CD14-positive monocyte (primary cell): ENCODE results near the gene TMCO4. TPM values are rescaled to one million over a fixed set of nuclear protein-coding genes. Genes with fewer than 3 reads are reported as not detected.

Source experiments
- DNase-seq, 3 donors: peaks; one replicate each; pipeline ENCODE4 v3.0.0-alpha.2; 2011 to 2022
- H2AFZ ChIP-seq: 2 replicates; pipeline ENCODE4 v1.6.0; 2012; ENCODE audit warnings: mild to moderate bottlenecking, low read depth, low read length, inconsistent platforms; ENCODE audit not compliant: insufficient read depth, poor library complexity, severe bottlenecking
- H3K27ac ChIP-seq, 2 donors: 1 replicate in 1 of 2; 2 replicates in 1 of 2; pipeline ENCODE4 v1.5.1; 2012 to 2013; ENCODE audit warnings: low read length in 2 of 2, control low read depth in 1 of 2, inconsistent platforms in 1 of 2, low read depth in 1 of 2, mild to moderate bottlenecking in 1 of 2
- H3K27me3 ChIP-seq, 2 donors: one replicate each; pipeline versions ENCODE4 v1.6.0 to v1.6.1; 2011 to 2013; ENCODE audit warnings: low read length in 2 of 2; ENCODE audit not compliant: control insufficient read depth in 2 of 2, insufficient read depth in 2 of 2
- H3K36me3 ChIP-seq, 2 donors: replicated peaks in 1 of 2; 1 replicate in 1 of 2; 2 replicates in 1 of 2; pipeline versions ENCODE4 v1.5.1 to v1.6.1; 2012 to 2013; ENCODE audit warnings: low read length in 2 of 2, control low read depth in 1 of 2, inconsistent platforms in 1 of 2, mild to moderate bottlenecking in 1 of 2; ENCODE audit not compliant: insufficient read depth in 2 of 2, control insufficient read depth in 1 of 2
- H3K4me1 ChIP-seq, 2 donors: 1 replicate in 1 of 2; 2 replicates in 1 of 2; pipeline versions ENCODE4 v1.5.1 to v1.6.1; 2012 to 2013; ENCODE audit warnings: low read length in 2 of 2, control low read depth in 1 of 2, inconsistent platforms in 1 of 2, mild to moderate bottlenecking in 1 of 2, moderate library complexity in 1 of 2; ENCODE audit not compliant: insufficient read depth in 2 of 2, control insufficient read depth in 1 of 2
- H3K4me2 ChIP-seq: replicated peaks from 2 replicates; pipeline ENCODE3; 2012; ENCODE audit warnings: low read length, moderate library complexity, mild to moderate bottlenecking; ENCODE audit not compliant: poor library complexity, severe bottlenecking; ENCODE audit errors: extremely low read depth
- H3K4me3 ChIP-seq, 3 experiments: fragments of 200-600 bp in 1 of 3; sonication (generic) in 1 of 3; replicated peaks in 1 of 3; 1 replicate in 2 of 3; 2 replicates in 1 of 3; pipeline ENCODE4 v1.5.1; 2011 to 2013; ENCODE audit warnings: low read length in 3 of 3, mild to moderate bottlenecking in 3 of 3, control low read depth in 2 of 3, low read depth in 2 of 3, inconsistent platforms in 1 of 3, moderate library complexity in 1 of 3
- H3K79me2 ChIP-seq: 2 replicates; pipeline ENCODE4 v1.6.0; 2012; ENCODE audit warnings: mild to moderate bottlenecking, control low read depth, inconsistent platforms, low read length, moderate library complexity; ENCODE audit not compliant: insufficient read depth
- H3K9ac ChIP-seq: 2 replicates; pipeline ENCODE4 v1.6.0; 2017; ENCODE audit warnings: low read length, mild to moderate bottlenecking; ENCODE audit not compliant: insufficient read depth, poor library complexity, severe bottlenecking
- H3K9me3 ChIP-seq, 2 donors: replicated peaks in 1 of 2; 1 replicate in 1 of 2; 2 replicates in 1 of 2; pipeline versions ENCODE4 v1.5.1 to v1.6.1; 2012 to 2013; ENCODE audit warnings: low read length in 2 of 2, control low read depth in 1 of 2; ENCODE audit not compliant: control insufficient read depth in 1 of 2, insufficient read depth in 1 of 2
- H4K20me1 ChIP-seq: 2 replicates; pipeline ENCODE4 v1.6.0; 2012; ENCODE audit warnings: mild to moderate bottlenecking, low read length, control low read depth, moderate library complexity; ENCODE audit not compliant: insufficient read depth
- H3K27ac Mint-ChIP-seq, 7 donors: one replicate each; pipeline ENCODE4 v1.8.0; 2020; ENCODE audit warnings: mild to moderate bottlenecking in 7 of 7, mixed read lengths in 7 of 7, moderate library complexity in 6 of 7, inconsistent platforms in 2 of 7
- H3K27me3 Mint-ChIP-seq, 3 donors: one replicate each; pipeline ENCODE4 v1.8.0; 2021 to 2022; ENCODE audit warnings: low read depth in 3 of 3, mild to moderate bottlenecking in 3 of 3, mixed read lengths in 3 of 3, moderate library complexity in 3 of 3, inconsistent platforms in 1 of 3
- H3K36me3 Mint-ChIP-seq, 2 donors: one replicate each; pipeline ENCODE4 v1.8.0; 2020; ENCODE audit warnings: mixed read lengths in 2 of 2, inconsistent platforms in 1 of 2, mild to moderate bottlenecking in 1 of 2
- H3K4me1 Mint-ChIP-seq: one replicate; pipeline ENCODE4 v1.8.0; 2020; ENCODE audit warnings: mild to moderate bottlenecking, mixed read lengths
- H3K4me3 Mint-ChIP-seq, 2 donors: one replicate each; pipeline ENCODE4 v1.8.0; 2020; ENCODE audit warnings: mild to moderate bottlenecking in 2 of 2, mixed read lengths in 2 of 2, moderate library complexity in 1 of 2
- H3K9me3 Mint-ChIP-seq, 7 donors: one replicate each; pipeline ENCODE4 v1.8.0; 2020 to 2022; ENCODE audit warnings: mixed read lengths in 7 of 7, mild to moderate bottlenecking in 6 of 7, moderate library complexity in 6 of 7, inconsistent platforms in 2 of 7
- WGBS: methylation state at CpG from one replicate; pipeline ENCODE4 v1.1.5; 2013; ENCODE audit warnings: missing lambda C conversion rate; ENCODE audit not compliant: insufficient coverage; 5-methylcytosine and 5-hydroxymethylcytosine counted together
- intact Hi-C, 2 donors: fragments of 100-400 bp; cut with micrococcal nuclease; formaldehyde crosslinking; loops; one replicate each; pipeline versions ENCODE4 v1.15.0 to v1.15.1; 2023
- polyA plus RNA-seq, 3 donors: library from polyadenylated mRNA; depleted of rRNA in 1 of 3; unstranded in 2 of 3; stranded (reverse) in 1 of 3; fragments of 300-500 nt in 2 of 3; fragments of >200 nt in 1 of 3; fragmentation: Illumina TruSeq in 2 of 3; gene quantifications; 1 replicate in 2 of 3; 2 replicates in 1 of 3; pipeline ENCODE4 v1.2.3, GENCODE V29; 2012 to 2021
- TF ChIP-seq, protein P1 (sequence below): fragments of 200-600 bp; IDR thresholded peaks from one replicate; pipeline ENCODE4 v1.8.0; 2022; ENCODE audit warnings: antibody characterized with exemption, mild to moderate bottlenecking

TMCO4 gene
- polyA plus RNA-seq, 3 donors: 6.9 to 10.1 (median 7.9) TPM

DNA sequence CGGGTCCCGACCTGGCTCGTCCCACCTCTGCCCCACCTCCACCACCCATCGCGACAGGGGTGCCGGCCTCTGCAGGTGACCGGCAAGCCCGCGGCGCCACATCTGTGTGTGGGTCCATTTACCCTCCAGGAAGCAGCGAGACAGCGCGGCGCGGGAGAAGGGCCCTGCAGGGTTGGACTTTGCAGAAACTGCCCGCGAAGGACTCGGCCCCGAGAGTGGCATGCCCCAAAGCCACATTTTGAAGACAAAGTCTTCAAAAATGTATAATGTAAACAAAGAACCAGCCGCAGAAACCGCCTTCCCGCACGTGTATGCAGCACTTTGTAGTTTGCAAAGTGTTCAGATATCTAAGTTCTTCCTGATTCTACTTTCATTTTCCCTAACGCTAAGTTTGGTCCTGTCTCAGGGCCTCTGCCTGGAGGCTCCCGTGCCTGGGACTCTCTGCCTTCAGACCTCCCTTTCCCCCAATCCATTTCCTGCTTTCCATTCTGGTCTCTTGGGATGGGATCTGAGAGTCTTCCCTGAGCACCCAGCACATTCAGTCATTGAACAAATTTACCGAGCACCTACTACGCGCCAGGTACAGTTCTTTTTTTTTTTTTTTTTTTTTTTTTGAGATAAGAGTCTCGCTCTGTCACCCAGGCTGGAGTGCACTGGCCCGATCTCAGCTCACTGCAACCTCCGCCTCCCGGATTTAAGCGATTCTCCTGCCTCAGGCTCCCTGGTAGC, 524 bp upstream of the TMCO4 start:
- Histone ChIP-seq H3K27me3 (peaks cover 0 to 3% of the 10 kb centered on the region in 2 donors), H3K9me3 (no peaks in the 10 kb centered on the region), H3K79me2 (peaks cover 4% of the 10 kb centered on the region), H4K20me1 (no peaks in the 10 kb centered on the region), H3K36me3 (peaks cover 0 to 4% of the 10 kb centered on the region in 2 donors), H3K4me1 (peaks cover 9 to 17% of the 10 kb centered on the region in 2 donors), H3K27ac (peak overlapping the region; percentile 55 to 72), H3K4me3 (peak overlapping the region; percentile 80 to 98 (median 95)), H2AFZ (peak overlapping the region; percentile 96), H3K4me2 (peak overlapping the region; percentile 81), H3K9ac (peak overlapping the region; percentile 83)
- H3K4me1 Mint-ChIP-seq: peaks cover 27% of the 10 kb centered on the region
- peak overlapping the region; percentile 93 to 97 for H3K4me3 Mint-ChIP-seq
- H3K27ac Mint-ChIP-seq: peak overlapping the region; percentile 69 to 88 (median 83)
- WGBS: 13% methylated on average over 24 of the region's 33 CpGs
- H3K27me3 Mint-ChIP-seq: peaks cover 0 to 4% (median 2%) of the 10 kb centered on the region in 3 donors
- peaks cover 9 to 10% of the 10 kb centered on the region in 2 donors for H3K36me3 Mint-ChIP-seq
- intact Hi-C loops: no loop called here
- TF ChIP-seq, protein P1, sequence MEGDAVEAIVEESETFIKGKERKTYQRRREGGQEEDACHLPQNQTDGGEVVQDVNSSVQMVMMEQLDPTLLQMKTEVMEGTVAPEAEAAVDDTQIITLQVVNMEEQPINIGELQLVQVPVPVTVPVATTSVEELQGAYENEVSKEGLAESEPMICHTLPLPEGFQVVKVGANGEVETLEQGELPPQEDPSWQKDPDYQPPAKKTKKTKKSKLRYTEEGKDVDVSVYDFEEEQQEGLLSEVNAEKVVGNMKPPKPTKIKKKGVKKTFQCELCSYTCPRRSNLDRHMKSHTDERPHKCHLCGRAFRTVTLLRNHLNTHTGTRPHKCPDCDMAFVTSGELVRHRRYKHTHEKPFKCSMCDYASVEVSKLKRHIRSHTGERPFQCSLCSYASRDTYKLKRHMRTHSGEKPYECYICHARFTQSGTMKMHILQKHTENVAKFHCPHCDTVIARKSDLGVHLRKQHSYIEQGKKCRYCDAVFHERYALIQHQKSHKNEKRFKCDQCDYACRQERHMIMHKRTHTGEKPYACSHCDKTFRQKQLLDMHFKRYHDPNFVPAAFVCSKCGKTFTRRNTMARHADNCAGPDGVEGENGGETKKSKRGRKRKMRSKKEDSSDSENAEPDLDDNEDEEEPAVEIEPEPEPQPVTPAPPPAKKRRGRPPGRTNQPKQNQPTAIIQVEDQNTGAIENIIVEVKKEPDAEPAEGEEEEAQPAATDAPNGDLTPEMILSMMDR: no peak
- peaks cover 0 to 5% (median 0%) of the 10 kb centered on the region in 7 donors for H3K9me3 Mint-ChIP-seq
- DNase-seq: peak; percentile 9 to 15 (median 10)

DNA sequence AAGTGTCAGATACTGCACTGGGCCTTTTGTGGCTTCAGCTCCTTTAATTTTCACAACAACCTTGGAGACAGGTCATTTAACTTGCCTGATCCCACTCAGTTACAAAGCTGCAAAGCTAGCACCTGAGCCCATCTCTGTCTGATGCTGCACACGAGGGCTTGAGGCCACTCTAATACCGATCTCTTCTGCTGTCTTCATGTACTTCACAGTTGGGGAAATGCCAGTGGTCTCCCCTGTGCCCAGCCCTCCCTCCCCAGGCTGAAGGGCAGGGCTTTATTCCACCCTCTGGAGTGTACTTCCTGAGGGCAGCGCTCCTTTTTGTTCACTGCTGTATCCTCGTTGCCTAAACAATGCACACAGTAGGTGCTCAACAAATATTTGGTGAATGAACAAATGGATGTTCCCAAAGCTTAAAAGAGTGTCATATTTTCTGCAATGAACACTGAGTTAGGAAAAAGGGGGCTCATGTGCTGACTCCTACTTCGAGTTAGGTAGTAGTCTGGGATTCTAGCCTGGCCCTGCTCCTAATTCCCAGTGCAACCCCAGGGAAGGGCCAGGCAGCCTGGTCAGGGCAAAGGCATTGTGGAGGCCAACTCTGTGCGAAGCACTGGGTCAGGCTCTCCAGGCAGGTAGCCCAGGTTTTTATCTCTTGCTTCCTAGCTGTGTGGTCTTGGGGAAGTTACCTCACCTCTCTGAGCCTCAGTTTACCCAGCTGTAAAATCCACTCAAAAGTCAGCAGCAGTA, 1.1 kb downstream of the TMCO4 start:
- peak overlapping the region; percentile 96 for H2AFZ ChIP-seq
- no peak for DNase-seq

More for the DNA sequence above, 1.1 kb downstream of the TMCO4 start:
- Histone ChIP-seq H3K36me3 (peaks cover 0 to 4% of the 10 kb centered on the region in 2 donors), H3K27ac (peak overlapping the region in 1 of 2 donors; percentile 85), H3K4me2 (peak overlapping the region; percentile 81), H3K9me3 (no peaks in the 10 kb centered on the region), H3K4me3 (peak overlapping the region; percentile 62 to 98 (median 95)), H3K4me1 (peaks cover 16 to 26% of the 10 kb centered on the region in 2 donors), H3K9ac (peak overlapping the region; percentile 83), H4K20me1 (no peaks in the 10 kb centered on the region), H3K79me2 (peaks cover 4% of the 10 kb centered on the region), H3K27me3 (peaks cover 0 to 3% of the 10 kb centered on the region in 2 donors)
- intact Hi-C loops: no loop called here
- Mint-ChIP-seq H3K9me3 (peaks cover 0 to 5% (median 2%) of the 10 kb centered on the region in 7 donors), H3K27me3 (peaks cover 0 to 2% (median 0%) of the 10 kb centered on the region in 3 donors), H3K4me1 (peaks cover 40% of the 10 kb centered on the region), H3K36me3 (peaks cover 10 to 12% of the 10 kb centered on the region in 2 donors), H3K27ac (peak overlapping the region in 6 of 7 donors; percentile 75 to 89 (median 84)), H3K4me3 (peak overlapping the region; percentile 85 to 91)
- 95% methylated on average over 4 of the region's 6 CpGs for WGBS
- TF ChIP-seq, protein P1: no peak
